HepG2 (cell line): ENCODE measurements around the gene AGRP. TPM values are rescaled to one million over a fixed set of nuclear protein-coding genes. Genes with fewer than 3 reads are reported as not detected.

ENCODE experiments used
- ATF7 ChIP-seq, 2 experiments: fragments of 450-650 bp in 1 of 2; sonication (generic) in 1 of 2; formaldehyde crosslinking in 1 of 2; IDR thresholded peaks; 2 replicates each; pipeline versions ENCODE4 v1.4.0 to v1.6.1; 2016 to 2020; ENCODE audit warnings: antibody characterized with exemption in 1 of 2, mild to moderate bottlenecking in 1 of 2, missing genetic modification reagents in 1 of 2
- CREB1 ChIP-seq, 2 experiments: fragments of 450-650 bp in 1 of 2; IDR thresholded peaks; 2 replicates each; pipeline ENCODE4 v1.6.1; 2016 to 2017; ENCODE audit warnings: control low read depth in 1 of 2, mild to moderate bottlenecking in 1 of 2, missing compliant biosample characterization in 1 of 2, missing genetic modification characterization in 1 of 2
- HNF4A ChIP-seq: sonication (generic); formaldehyde crosslinking; IDR thresholded peaks from 2 replicates; pipeline ENCODE4 v1.4.0; 2020; ENCODE audit warnings: missing genetic modification reagents
- HOXA3 ChIP-seq: sonication (generic); formaldehyde crosslinking; IDR thresholded peaks from 2 replicates; pipeline ENCODE4 v1.5.0; 2020; ENCODE audit warnings: missing genetic modification reagents
- MEF2D ChIP-seq: sonication (generic); formaldehyde crosslinking; IDR thresholded peaks from 2 replicates; pipeline ENCODE4 v1.5.1; 2020; ENCODE audit warnings: mild to moderate bottlenecking, missing genetic modification reagents
- MYC ChIP-seq: sonication (generic); formaldehyde crosslinking; IDR thresholded peaks from 2 replicates; pipeline ENCODE4 v1.9.0; 2021; ENCODE audit warnings: missing genetic modification reagents, borderline replicate concordance
- SP4 ChIP-seq: sonication (generic); formaldehyde crosslinking; IDR thresholded peaks from 2 replicates; pipeline ENCODE4 v1.8.1; 2023; ENCODE audit warnings: mild to moderate bottlenecking, missing genetic modification reagents
- ZNF432 ChIP-seq: sonication (generic); formaldehyde crosslinking; IDR thresholded peaks from 2 replicates; pipeline ENCODE4 v1.5.0; 2020; ENCODE audit warnings: missing genetic modification reagents, mild to moderate bottlenecking, borderline replicate concordance
- ZNF552 ChIP-seq: sonication (generic); formaldehyde crosslinking; IDR thresholded peaks from 2 replicates; pipeline ENCODE4 v1.9.0; 2022; ENCODE audit warnings: missing genetic modification reagents, mild to moderate bottlenecking, borderline replicate concordance
- ZNF768 ChIP-seq: sonication (generic); formaldehyde crosslinking; IDR thresholded peaks from 2 replicates; pipeline ENCODE4 v1.4.0; 2020; ENCODE audit warnings: missing genetic modification reagents
- polyA plus RNA-seq, 8 experiments: library from polyadenylated mRNA; depleted of rRNA in 3 of 8; stranded (reverse) in 7 of 8; unstranded in 1 of 8; fragments of >200 nt; fragmentation: Illumina TruSeq in 4 of 8; extraction: Trizol in 4 of 8; gene quantifications; 2 replicates each; pipeline versions ENCODE4 v1.2.1 to v1.2.3, GENCODE V29; 2011 to 2016; ENCODE audit warnings: low read depth in 4 of 8, missing spikeins in 1 of 8, mixed read lengths in 1 of 8; ENCODE audit not compliant: insufficient read depth in 1 of 8
- total RNA-seq, 5 experiments: library from RNA; depleted of rRNA; stranded (reverse); fragments of >200 nt; fragmentation: Illumina TruSeq; extraction: Trizol; gene quantifications; 2 replicates each; pipeline ENCODE4 v1.2.3, GENCODE V29; 2016; ENCODE audit warnings: low read depth in 1 of 5
- TF ChIP-seq, protein P1 (sequence below): sonication (generic); formaldehyde crosslinking; IDR thresholded peaks from 2 replicates; pipeline ENCODE4 v1.8.1; 2023; ENCODE audit warnings: mild to moderate bottlenecking, missing genetic modification reagents, borderline replicate concordance
- TF ChIP-seq, protein P2 (sequence below): sonication (generic); formaldehyde crosslinking; IDR thresholded peaks from 2 replicates; pipeline ENCODE4 v1.4.0; 2020; ENCODE audit warnings: missing genetic modification reagents
- TF ChIP-seq, protein P3 (sequence below): sonication (generic); formaldehyde crosslinking; IDR thresholded peaks from 2 replicates; pipeline ENCODE4 v1.4.0; 2020; ENCODE audit warnings: mild to moderate bottlenecking, missing genetic modification reagents
- TF ChIP-seq, protein P4 (sequence below): sonication (generic); formaldehyde crosslinking; IDR thresholded peaks from 2 replicates; pipeline ENCODE4 v1.8.1; 2023; ENCODE audit warnings: mild to moderate bottlenecking, moderate library complexity, missing genetic modification reagents

Gene AGRP
- total and polyA plus RNA-seq, 2 of the 13 experiments (the other 11 are each of a cell fraction or from before 2014, with no cell fraction given) = not detected

DNA sequence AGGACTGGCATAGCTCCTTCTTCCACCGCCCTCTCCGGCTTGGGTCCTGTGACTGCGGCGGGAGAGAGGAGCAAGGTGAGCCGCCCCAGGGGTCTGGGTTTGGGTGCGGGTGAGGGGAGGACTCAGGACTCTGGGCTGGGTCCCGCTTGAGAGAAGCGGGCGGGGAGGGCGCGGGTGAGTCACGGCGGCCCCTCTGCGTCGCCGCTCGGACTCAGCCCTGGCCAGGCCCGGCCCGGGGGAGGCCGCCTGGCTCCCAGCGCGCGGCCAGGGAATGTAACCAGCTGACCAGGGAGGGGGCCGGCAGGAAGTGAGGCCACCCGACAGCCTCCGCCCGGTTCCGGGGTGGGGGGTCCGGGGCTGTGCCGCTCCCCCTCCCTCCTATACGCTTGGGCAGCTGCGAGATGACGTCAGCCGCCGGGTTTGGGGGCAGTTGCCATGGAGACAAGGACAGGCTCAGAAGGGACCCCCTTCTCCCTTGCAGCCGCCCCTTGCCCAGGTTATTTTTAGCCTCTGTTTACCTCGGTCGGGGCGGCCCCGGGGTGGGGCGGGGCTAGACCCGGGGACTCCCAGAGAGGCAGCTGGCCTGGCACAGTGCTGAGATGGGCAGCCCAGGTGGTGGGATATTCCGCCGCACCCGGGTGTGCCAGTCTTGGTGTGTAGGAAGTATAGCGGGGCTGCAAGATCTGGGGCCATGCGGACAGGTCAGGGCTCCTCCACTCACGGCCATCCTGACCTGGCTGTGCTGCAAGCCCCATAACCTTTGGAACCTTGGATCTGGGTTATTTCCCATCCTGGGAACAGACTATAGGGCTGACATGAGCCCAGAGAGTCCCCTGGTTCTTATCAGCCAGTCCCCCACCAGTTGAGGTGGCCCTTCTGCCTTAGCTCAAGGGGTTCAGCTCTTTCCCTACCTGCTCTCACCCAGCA lies 46.9 kb upstream of the AGRP start (continued):
- TF ChIP-seq SP4 (CRISPR knock-in tag) (0 out of 2 replicates have a peak, but pooled peaks have one; percentile 36), ZNF768 (CRISPR knock-in tag) (peak; percentile 12; the same call in 1 of the 2 replicates), ZNF552 (CRISPR knock-in tag) (0 out of 2 replicates have a peak, but pooled peaks have one; percentile 15), HOXA3 (CRISPR knock-in tag) (peak; percentile 26; the same call in 1 of the 2 replicates), ATF7 (IDR thresholded peaks at IDR 0.05) (peak; percentile 74), ATF7 (CRISPR knock-in tag; IDR thresholded peaks at IDR 0.05) (no peak; the same call in 1 of the 2 replicates), MEF2D (peak; percentile 93), ZNF432 (no peak), HNF4A (peak; percentile 17; the same call in 1 of the 2 replicates), CREB1 (IDR thresholded peaks at IDR 0.05) (peak; percentile 81), CREB1 (CRISPR knock-in tag; IDR thresholded peaks at IDR 0.05) (no peak), MYC (CRISPR knock-in tag) (peak; percentile 50; the same call in 1 of the 2 replicates)
- TF ChIP-seq, protein P1, sequence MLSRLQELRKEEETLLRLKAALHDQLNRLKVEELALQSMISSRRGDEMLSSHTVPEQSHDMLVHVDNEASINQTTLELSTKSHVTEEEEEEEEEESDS (CRISPR knock-in tag) = no peak
- TF ChIP-seq, protein P2, sequence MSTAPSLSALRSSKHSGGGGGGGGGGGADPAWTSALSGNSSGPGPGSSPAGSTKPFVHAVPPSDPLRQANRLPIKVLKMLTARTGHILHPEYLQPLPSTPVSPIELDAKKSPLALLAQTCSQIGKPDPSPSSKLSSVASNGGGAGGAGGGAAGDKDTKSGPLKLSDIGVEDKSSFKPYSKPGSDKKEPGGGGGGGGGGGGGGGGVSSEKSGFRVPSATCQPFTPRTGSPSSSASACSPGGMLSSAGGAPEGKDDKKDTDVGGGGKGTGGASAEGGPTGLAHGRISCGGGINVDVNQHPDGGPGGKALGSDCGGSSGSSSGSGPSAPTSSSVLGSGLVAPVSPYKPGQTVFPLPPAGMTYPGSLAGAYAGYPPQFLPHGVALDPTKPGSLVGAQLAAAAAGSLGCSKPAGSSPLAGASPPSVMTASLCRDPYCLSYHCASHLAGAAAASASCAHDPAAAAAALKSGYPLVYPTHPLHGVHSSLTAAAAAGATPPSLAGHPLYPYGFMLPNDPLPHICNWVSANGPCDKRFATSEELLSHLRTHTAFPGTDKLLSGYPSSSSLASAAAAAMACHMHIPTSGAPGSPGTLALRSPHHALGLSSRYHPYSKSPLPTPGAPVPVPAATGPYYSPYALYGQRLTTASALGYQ (CRISPR knock-in tag) = no peak
- TF ChIP-seq, protein P3, sequence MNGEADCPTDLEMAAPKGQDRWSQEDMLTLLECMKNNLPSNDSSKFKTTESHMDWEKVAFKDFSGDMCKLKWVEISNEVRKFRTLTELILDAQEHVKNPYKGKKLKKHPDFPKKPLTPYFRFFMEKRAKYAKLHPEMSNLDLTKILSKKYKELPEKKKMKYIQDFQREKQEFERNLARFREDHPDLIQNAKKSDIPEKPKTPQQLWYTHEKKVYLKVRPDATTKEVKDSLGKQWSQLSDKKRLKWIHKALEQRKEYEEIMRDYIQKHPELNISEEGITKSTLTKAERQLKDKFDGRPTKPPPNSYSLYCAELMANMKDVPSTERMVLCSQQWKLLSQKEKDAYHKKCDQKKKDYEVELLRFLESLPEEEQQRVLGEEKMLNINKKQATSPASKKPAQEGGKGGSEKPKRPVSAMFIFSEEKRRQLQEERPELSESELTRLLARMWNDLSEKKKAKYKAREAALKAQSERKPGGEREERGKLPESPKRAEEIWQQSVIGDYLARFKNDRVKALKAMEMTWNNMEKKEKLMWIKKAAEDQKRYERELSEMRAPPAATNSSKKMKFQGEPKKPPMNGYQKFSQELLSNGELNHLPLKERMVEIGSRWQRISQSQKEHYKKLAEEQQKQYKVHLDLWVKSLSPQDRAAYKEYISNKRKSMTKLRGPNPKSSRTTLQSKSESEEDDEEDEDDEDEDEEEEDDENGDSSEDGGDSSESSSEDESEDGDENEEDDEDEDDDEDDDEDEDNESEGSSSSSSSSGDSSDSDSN = 0 out of 2 replicates have a peak, but pooled peaks have one; percentile 18
- TF ChIP-seq, protein P4, sequence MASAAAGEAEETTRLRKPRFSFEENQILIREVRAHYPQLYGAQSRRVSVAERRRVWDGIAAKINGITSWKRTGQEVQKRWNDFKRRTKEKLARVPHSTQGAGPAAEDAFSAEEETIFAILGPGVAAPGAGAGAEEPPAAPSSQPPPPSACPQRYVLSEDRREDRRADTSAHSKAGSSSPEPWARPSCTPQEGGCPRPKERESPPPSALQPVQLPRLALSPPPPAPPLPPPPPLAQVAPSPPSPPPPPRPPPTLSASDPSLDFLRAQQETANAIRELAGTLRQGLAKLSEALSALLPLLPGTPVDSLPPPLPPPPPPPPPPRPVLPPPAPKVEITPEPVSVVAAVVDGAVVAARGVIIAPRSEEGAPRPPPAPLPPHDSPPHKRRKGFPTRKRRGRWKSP (CRISPR knock-in tag) = no peak
